GM12891 (cell line): Measurements from ENCODE around the gene AMBRA1.

Experiments
- PAX5 ChIP-seq: IDR thresholded peaks from 2 replicates; pipeline ENCODE4 v1.6.1; 2011; ENCODE audit warnings: low read length, moderate library complexity, mild to moderate bottlenecking; ENCODE audit not compliant: insufficient read depth, severe bottlenecking
- POLR2A ChIP-seq: IDR thresholded peaks from 2 replicates; pipeline ENCODE4 v1.6.1; 2011; ENCODE audit warnings: low read depth, low read length, control low read depth
- POLR2AphosphoS5 ChIP-seq: IDR thresholded peaks from 2 replicates; pipeline ENCODE4 v1.6.1; 2011; ENCODE audit warnings: low read depth, low read length, control low read depth
- TAF1 ChIP-seq: IDR thresholded peaks from 2 replicates; pipeline ENCODE4 v1.6.1; 2011; ENCODE audit warnings: low read depth, low read length, control low read depth

DNA sequence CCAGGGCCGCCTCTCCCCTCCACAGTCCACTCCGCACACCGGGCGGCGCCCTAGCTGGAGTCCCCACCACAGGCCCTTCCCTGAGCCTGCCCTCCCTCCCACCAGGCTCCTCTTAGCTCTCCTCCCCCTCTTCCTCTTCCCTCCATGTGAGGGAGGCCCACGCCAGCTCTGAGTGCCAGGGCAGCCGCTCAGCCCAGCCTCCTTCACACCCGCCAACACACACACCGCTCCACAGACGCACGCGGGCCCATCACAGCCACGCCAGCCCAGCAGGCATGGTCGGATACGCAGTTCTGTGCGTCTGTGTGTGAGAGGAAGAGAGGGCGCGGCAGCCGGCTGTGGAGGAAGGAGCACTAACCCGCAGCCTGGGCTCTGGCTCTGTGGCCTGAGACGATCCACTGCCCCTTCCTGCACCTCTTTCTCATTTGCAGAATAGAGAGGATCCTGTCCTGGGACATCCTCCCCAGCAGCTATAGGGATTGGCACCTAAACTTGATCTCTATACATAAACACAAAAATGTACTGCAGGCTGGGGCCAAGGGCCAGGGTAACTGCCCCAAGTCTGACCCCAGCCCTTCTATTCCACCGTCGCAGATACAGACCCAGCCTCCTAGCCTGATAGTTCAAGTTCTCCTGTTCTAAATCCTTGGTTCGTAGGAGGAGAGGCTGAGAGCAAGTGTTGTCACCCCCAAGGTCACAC is 205.8 kb downstream of the AMBRA1 start:
- TF ChIP-seq POLR2A (no peak), TAF1 (no peak), POLR2AphosphoS5 (no peak), PAX5 (no peak)
